IPS DF 19.7 (cell line): Measurements from ENCODE around the gene OVCH1.
A peak's percentile ranks its signal among the peaks of the same experiment; 100 is the strongest.

Source experiments
- DNase-seq: peaks from one replicate; pipeline ENCODE4 v3.0.0-alpha.2; 2013; ENCODE audit warnings: low read depth, low spot score

The OVCH1 gene

GRCh38 chr12:29497588-29497987 lies at the start of gene OVCH1:
OVCH1 (minus strand) TSS chr12:29497686; CDS start chr12:29497686, 0 bp downstream.
- DNase-seq: no peak

- no peak for DNase-seq
Measured at GRCh38 chr12:29547151-29547632, 49.7 kb upstream of the OVCH1 start.

- no peak for DNase-seq
Measured at GRCh38 chr12:29546000-29546399, 48.5 kb upstream of the OVCH1 start.

GRCh38 chr12:29545102-29545467 lies 47.6 kb upstream of the OVCH1 start:
- DNase-seq: no peak

GRCh38 chr12:29544428-29545101 lies 47.1 kb upstream of the OVCH1 start:
- no peak for DNase-seq

- no peak for DNase-seq
Measured at GRCh38 chr12:29543036-29543435, 45.5 kb upstream of the OVCH1 start.

GRCh38 chr12:29537298-29537697 lies 39.8 kb upstream of the OVCH1 start:
- DNase-seq: no peak

- DNase-seq: no peak
Measured at GRCh38 chr12:29534935-29535334, 37.4 kb upstream of the OVCH1 start.

GRCh38 chr12:29533815-29534489 lies 36.5 kb upstream of the OVCH1 start:
- no peak for DNase-seq

- no peak for DNase-seq
Measured at GRCh38 chr12:29531471-29531870, 34.0 kb upstream of the OVCH1 start.

GRCh38 chr12:29530436-29530835 lies 33.0 kb upstream of the OVCH1 start:
- no peak for DNase-seq

GRCh38 chr12:29528161-29528560 lies 30.7 kb upstream of the OVCH1 start:
- no peak for DNase-seq

- DNase-seq: no peak
Measured at GRCh38 chr12:29521951-29522350, 24.5 kb upstream of the OVCH1 start.

GRCh38 chr12:29519585-29520182 lies 22.2 kb upstream of the OVCH1 start:
- DNase-seq: no peak

GRCh38 chr12:29518407-29518806 lies 20.9 kb upstream of the OVCH1 start:
- DNase-seq: no peak

GRCh38 chr12:29517264-29517663 lies 19.8 kb upstream of the OVCH1 start:
- DNase-seq: no peak

GRCh38 chr12:29516431-29516875 lies 19.0 kb upstream of the OVCH1 start:
- no peak for DNase-seq

- peak; percentile 15 for DNase-seq
Measured at GRCh38 chr12:29510591-29511185, 13.2 kb upstream of the OVCH1 start.

- no peak for DNase-seq
Measured at GRCh38 chr12:29509503-29509902, 12.0 kb upstream of the OVCH1 start.

GRCh38 chr12:29508949-29509348 lies 11.5 kb upstream of the OVCH1 start:
- no peak for DNase-seq

- no peak for DNase-seq
Measured at GRCh38 chr12:29505122-29505521, 7.6 kb upstream of the OVCH1 start.

GRCh38 chr12:29503283-29503682 lies 5.8 kb upstream of the OVCH1 start:
- no peak for DNase-seq
